Lower lobe of right lung (tissue), 2 donors: ENCODE results near the gene LIMS2. TPM values are rescaled to one million over a fixed set of nuclear protein-coding genes. Genes with fewer than 3 reads are reported as not detected.

ENCODE experiments used
- ATAC-seq, 2 donors: fragments of 200-7000 bp; cut with Tn5 transposase; one replicate each; pipeline ENCODE4 v1.9.1; 2020 to 2022; ENCODE audit warnings: mild to moderate bottlenecking in 2 of 2, moderate library complexity in 2 of 2
- DNase-seq: peaks from one replicate; pipeline ENCODE4 v3.0.0-alpha.2; 2020
- H3K27ac ChIP-seq: fragments of 200-600 bp; one replicate; pipeline ENCODE4 v1.8.0; 2022
- H3K27me3 ChIP-seq: fragments of 200-600 bp; one replicate; pipeline ENCODE4 v1.8.0; 2022; ENCODE audit warnings: low read depth
- H3K36me3 ChIP-seq: fragments of 200-600 bp; one replicate; pipeline ENCODE4 v1.8.0; 2022; ENCODE audit warnings: mild to moderate bottlenecking
- H3K4me1 ChIP-seq: fragments of 200-600 bp; one replicate; pipeline ENCODE4 v1.8.0; 2022
- H3K4me3 ChIP-seq: fragments of 200-600 bp; one replicate; pipeline ENCODE4 v1.8.0; 2022; ENCODE audit warnings: mild to moderate bottlenecking
- H3K9me3 ChIP-seq: fragments of 200-600 bp; one replicate; pipeline ENCODE4 v1.8.0; 2022
- CTCF ChIP-seq: fragments of 200-600 bp; IDR thresholded peaks from one replicate; pipeline ENCODE4 v1.8.0; 2022; ENCODE audit warnings: antibody characterized with exemption, mild to moderate bottlenecking
- intact Hi-C: fragments of 100-400 bp; cut with DNase I; formaldehyde crosslinking; loops from one replicate; pipeline ENCODE4 v1.11.0; 2022
- total RNA-seq: library from RNA; stranded (reverse); fragmentation: NEBNext Ultra II Directional; extraction: Animal tissue kit (Norgen Biotek cat#: 25700); gene quantifications from one replicate; pipeline ENCODE4 v1.2.1, GENCODE V29; 2021
- donor health status: DM: no; HTN: yes; CAD: no; lungs with severe emphysema.

LIMS2 gene
- total RNA-seq, 1 donor from 2014 or later = 148 TPM

- Histone ChIP-seq H3K27ac (peak overlapping the region; percentile 58), H3K36me3 (peaks cover 4% of the 10 kb centered on the region), H3K4me3 (no peak overlapping the region), H3K27me3 (no peaks in the 10 kb centered on the region), H3K9me3 (no peaks in the 10 kb centered on the region), H3K4me1 (peaks cover 51% of the 10 kb centered on the region)
- intact Hi-C loops = no loop called here
- peak; percentile 45 for DNase-seq
- no peak for TF ChIP-seq CTCF
- ATAC-seq = no peak
Observed at GRCh38 chr2:127646487-127647241, 28.7 kb downstream of the LIMS2 start.

GRCh38 chr2:127645395-127646291 lies 29.7 kb downstream of the LIMS2 start, which contains the start of gene GPR17:
GPR17 (plus strand) TSS chr2:127646153; CDS start chr2:127650736, 4,583 bp downstream.
- H3K27ac ChIP-seq = peak within 1 kb of the TSS; percentile 58
- no peak for TF ChIP-seq CTCF
- H3K36me3 ChIP-seq = peaks cover 8% of the 10 kb centered on the region
- H3K9me3 ChIP-seq = no peaks in the 10 kb centered on the region
- peaks cover 55% of the 10 kb centered on the region for H3K4me1 ChIP-seq
- DNase-seq (peak; percentile 35), ATAC-seq (no peak)
- H3K27me3 ChIP-seq = no peaks in the 10 kb centered on the region
- H3K4me3 ChIP-seq = no peak within 1 kb of the TSS
- intact Hi-C loops = no loop called here

- H3K4me1 ChIP-seq = peaks cover 58% of the 10 kb centered on the region
- no peak overlapping the region for H3K27ac ChIP-seq
- DNase-seq (no peak), ATAC-seq (no peak)
- H3K4me3 ChIP-seq = no peak overlapping the region
- no peak for TF ChIP-seq CTCF
- peaks cover 12% of the 10 kb centered on the region for H3K36me3 ChIP-seq
- no peaks in the 10 kb centered on the region for H3K9me3 ChIP-seq
- no peaks in the 10 kb centered on the region for H3K27me3 ChIP-seq
- intact Hi-C loops = no loop called here
Observed at GRCh38 chr2:127645026-127645394, 30.3 kb downstream of the LIMS2 start.

- Histone ChIP-seq H3K36me3 (peaks cover 15% of the 10 kb centered on the region), H3K27me3 (no peaks in the 10 kb centered on the region), H3K4me1 (peaks cover 51% of the 10 kb centered on the region), H3K9me3 (no peaks in the 10 kb centered on the region), H3K27ac (no peak overlapping the region), H3K4me3 (no peak overlapping the region)
- no peak for ATAC-seq
- TF ChIP-seq CTCF = no peak
- intact Hi-C loops = no loop called here
- DNase-seq = no peak
Observed at GRCh38 chr2:127644066-127645025, 31.0 kb downstream of the LIMS2 start.
